Loucy (cell line): Measurements from ENCODE around the gene CDKN1C.
A peak's percentile ranks its signal among the peaks of the same experiment; 100 is the strongest.

ENCODE experiments used
- H2AFZ ChIP-seq: fragments of 200-600 bp; sonication (generic); 2 replicates; pipeline ENCODE4 v1.6.0; 2016; ENCODE audit warnings: antibody characterized with exemption, mild to moderate bottlenecking, low read length, moderate library complexity
- H3F3A ChIP-seq: fragments of 200-600 bp; 2 replicates; pipeline ENCODE4 v1.6.0; 2016; ENCODE audit warnings: antibody characterized with exemption, low read depth, mild to moderate bottlenecking
- H3K27me3 ChIP-seq: fragments of 200-600 bp; sonication (generic); 2 replicates; pipeline ENCODE4 v1.6.1; 2014; ENCODE audit warnings: low read length, mild to moderate bottlenecking; ENCODE audit not compliant: insufficient read depth, poor library complexity, severe bottlenecking
- H3K36me3 ChIP-seq: fragments of 200-600 bp; sonication (generic); 2 replicates; pipeline ENCODE4 v1.6.1; 2016; ENCODE audit warnings: low read length; ENCODE audit not compliant: insufficient read depth
- H3K4me1 ChIP-seq: fragments of 200-600 bp; sonication (generic); 2 replicates; pipeline ENCODE4 v1.5.1; 2014; ENCODE audit warnings: low read length, mild to moderate bottlenecking; ENCODE audit not compliant: insufficient read depth, poor library complexity, severe bottlenecking
- H3K4me2 ChIP-seq: fragments of 200-600 bp; sonication (generic); 2 replicates; pipeline ENCODE4 v1.6.0; 2014; ENCODE audit warnings: antibody characterized with exemption, low read length, low read depth, mild to moderate bottlenecking; ENCODE audit not compliant: poor library complexity, severe bottlenecking
- H3K4me3 ChIP-seq: fragments of 200-600 bp; sonication (generic); 2 replicates; pipeline ENCODE4 v1.5.1; 2014; ENCODE audit warnings: low read length, mild to moderate bottlenecking, mixed read lengths; ENCODE audit not compliant: poor library complexity, severe bottlenecking
- H3K79me2 ChIP-seq: fragments of 200-600 bp; sonication (generic); 2 replicates; pipeline ENCODE4 v1.6.1; 2014; ENCODE audit warnings: low read length; ENCODE audit not compliant: insufficient read depth
- H3K9ac ChIP-seq: fragments of 200-600 bp; sonication (generic); 2 replicates; pipeline ENCODE4 v1.6.0; 2014; ENCODE audit warnings: mild to moderate bottlenecking, low read depth, low read length, moderate library complexity; ENCODE audit not compliant: poor library complexity, severe bottlenecking
- H3K9me2 ChIP-seq: fragments of 200-600 bp; sonication (generic); replicated peaks from 2 replicates; pipeline ENCODE4 v1.6.1; 2016; ENCODE audit warnings: low read depth, low read length, mixed read lengths
- H3K9me3 ChIP-seq: fragments of 200-600 bp; sonication (generic); 2 replicates; pipeline ENCODE4 v1.6.1; 2014; ENCODE audit warnings: mild to moderate bottlenecking, antibody characterized with exemption, low read length, low read depth; ENCODE audit not compliant: insufficient read depth
- H4K20me1 ChIP-seq: fragments of 200-600 bp; sonication (generic); 2 replicates; pipeline ENCODE4 v1.6.0; 2014; ENCODE audit warnings: antibody characterized with exemption, low read length, mild to moderate bottlenecking; ENCODE audit not compliant: insufficient read depth, poor library complexity, severe bottlenecking
- CTCF ChIP-seq: fragments of 200-600 bp; sonication (generic); conservative IDR thresholded peaks from 2 replicates; pipeline ENCODE4 v1.5.1; 2014; ENCODE audit warnings: mild to moderate bottlenecking, antibody characterized with exemption, low read length
- EZH2phosphoT487 ChIP-seq: fragments of 200-600 bp; IDR thresholded peaks from 2 replicates; pipeline ENCODE4 v1.6.1; 2018; ENCODE audit warnings: antibody characterized with exemption, mild to moderate bottlenecking, moderate library complexity, borderline replicate concordance

CDKN1C gene

GRCh38 chr11:2888266-2888968, 2.8 kb upstream of the CDKN1C start:
- no peaks in the 10 kb centered on the region for H3K79me2 ChIP-seq
- no peaks in the 10 kb centered on the region for H3F3A ChIP-seq
- no peaks in the 10 kb centered on the region for H3K36me3 ChIP-seq
- peak overlapping the region; percentile 39 for H3K4me2 ChIP-seq
- no peaks in the 10 kb centered on the region for H4K20me1 ChIP-seq
- TF ChIP-seq EZH2phosphoT487 (no peak), CTCF (peak; percentile 99)
- H3K4me3 ChIP-seq: no peak overlapping the region
- H2AFZ ChIP-seq: peak overlapping the region; percentile 74
- H3K27me3 ChIP-seq: no peaks in the 10 kb centered on the region
- no peaks in the 10 kb centered on the region for H3K9me3 ChIP-seq
- peak overlapping the region; percentile 34 for H3K9ac ChIP-seq
- H3K9me2 ChIP-seq: no peaks in the 10 kb centered on the region
- H3K4me1 ChIP-seq: peaks cover 40% of the 10 kb centered on the region

GRCh38 chr11:2887515-2888195, 2.1 kb upstream of the CDKN1C start:
- Histone ChIP-seq H3K79me2 (no peaks in the 10 kb centered on the region), H3K4me3 (no peak overlapping the region), H3K9me3 (no peaks in the 10 kb centered on the region), H3K36me3 (no peaks in the 10 kb centered on the region), H3K9me2 (no peaks in the 10 kb centered on the region), H3K4me1 (peaks cover 41% of the 10 kb centered on the region), H4K20me1 (no peaks in the 10 kb centered on the region), H3F3A (no peaks in the 10 kb centered on the region), H2AFZ (peak overlapping the region; percentile 74; the same call in 1 of the 2 replicates), H3K4me2 (no peak overlapping the region), H3K27me3 (no peaks in the 10 kb centered on the region), H3K9ac (peak overlapping the region; percentile 34)
- TF ChIP-seq EZH2phosphoT487 (no peak), CTCF (no peak)

GRCh38 chr11:2886936-2887335, 1.4 kb upstream of the CDKN1C start:
- H3K27me3 ChIP-seq: no peaks in the 10 kb centered on the region
- H3K4me2 ChIP-seq: no peak overlapping the region
- H3K36me3 ChIP-seq: no peaks in the 10 kb centered on the region
- H3K9me3 ChIP-seq: no peaks in the 10 kb centered on the region
- peak overlapping the region; percentile 34 for H3K9ac ChIP-seq
- no peak overlapping the region for H2AFZ ChIP-seq
- H4K20me1 ChIP-seq: no peaks in the 10 kb centered on the region
- H3K4me3 ChIP-seq: no peak overlapping the region
- TF ChIP-seq CTCF (no peak), EZH2phosphoT487 (no peak)
- H3K9me2 ChIP-seq: no peaks in the 10 kb centered on the region
- H3F3A ChIP-seq: no peaks in the 10 kb centered on the region
- no peaks in the 10 kb centered on the region for H3K79me2 ChIP-seq
- peaks cover 47% of the 10 kb centered on the region for H3K4me1 ChIP-seq
